Measurements from ENCODE around the gene ATP2C1. TPM values are rescaled to one million over a fixed set of nuclear protein-coding genes. Genes with fewer than 3 reads are reported as not detected.
A peak's percentile ranks its signal among the peaks of the same experiment; 100 is the strongest.
"Not testable (repeated sequence)": the region's sequence is repeated elsewhere in the genome, so short reads cannot be mapped to it uniquely, and the experiment has no call there.

ATP2C1 gene
- total RNA-seq, 1 experiment from 2014 or later, result 112 TPM

- DNase-seq (ENCODE audit: low spot score), result no peak
Observed at GRCh38 chr3:130981469-130981868, 87.6 kb downstream of the ATP2C1 start.

- no peak for DNase-seq (ENCODE audit: low spot score)
Observed at GRCh38 chr3:130990282-130990681, 96.4 kb downstream of the ATP2C1 start.

- DNase-seq (ENCODE audit: low spot score), result no peak
Observed at GRCh38 chr3:130991126-130991525, 97.2 kb downstream of the ATP2C1 start.

- no peak for DNase-seq (ENCODE audit: low spot score)
Observed at GRCh38 chr3:130992344-130992743, 98.5 kb downstream of the ATP2C1 start.

- no peak for DNase-seq (ENCODE audit: low spot score)
Observed at GRCh38 chr3:130997289-130997688, 103.4 kb downstream of the ATP2C1 start.

- DNase-seq (ENCODE audit: low spot score), result no peak
Observed at GRCh38 chr3:131001071-131001470, 107.2 kb downstream of the ATP2C1 start.

- DNase-seq (ENCODE audit: low spot score), result no peak
Observed at GRCh38 chr3:131004603-131005002, 110.7 kb downstream of the ATP2C1 start.

- DNase-seq (ENCODE audit: low spot score), result no peak
Observed at GRCh38 chr3:131007256-131007655, 113.4 kb downstream of the ATP2C1 start.

- DNase-seq (ENCODE audit: low spot score), result no peak
Observed at GRCh38 chr3:131007782-131008181, 113.9 kb downstream of the ATP2C1 start.

GRCh38 chr3:131008326-131008725, 114.4 kb downstream of the ATP2C1 start:
- DNase-seq (ENCODE audit: low spot score), result no peak

- no peak for DNase-seq (ENCODE audit: low spot score)
Observed at GRCh38 chr3:131009698-131010097, 115.8 kb downstream of the ATP2C1 start.

- DNase-seq (ENCODE audit: low spot score), result no peak
Observed at GRCh38 chr3:131018970-131019369, 125.1 kb downstream of the ATP2C1 start.

GRCh38 chr3:131020122-131020693, 126.3 kb downstream of the ATP2C1 start:
- DNase-seq (ENCODE audit: low spot score), result no peak

GRCh38 chr3:131025539-131025938, 131.7 kb downstream of the ATP2C1 start:
- DNase-seq (ENCODE audit: low spot score), result no peak

GRCh38 chr3:131026321-131027151, 132.7 kb downstream of the ATP2C1 start, which contains the start of the genes ASTE1 and NEK11:
Gene ASTE1, minus strand, starts transcription at chr3:131026825. Its CDS starts 1,519 bp downstream, at chr3:131025306.
Gene NEK11, plus strand, starts transcription at chr3:131026877. Its CDS starts 2,832 bp downstream, at chr3:131029709.
- DNase-seq (ENCODE audit: low spot score), result peak; percentile 73

GRCh38 chr3:131028844-131029243, 135.0 kb downstream of the ATP2C1 start:
- no peak for DNase-seq (ENCODE audit: low spot score)

GRCh38 chr3:131031660-131032059, 137.8 kb downstream of the ATP2C1 start:
- DNase-seq (ENCODE audit: low spot score), result no peak

GRCh38 chr3:131033480-131034080, 139.7 kb downstream of the ATP2C1 start:
- DNase-seq (ENCODE audit: low spot score), result peak; percentile 46

GRCh38 chr3:131036200-131036816, 142.4 kb downstream of the ATP2C1 start:
- peak; percentile 44 for DNase-seq (ENCODE audit: low spot score)

GRCh38 chr3:131036986-131037385, 143.1 kb downstream of the ATP2C1 start:
- no peak for DNase-seq (ENCODE audit: low spot score)

- no peak for DNase-seq (ENCODE audit: low spot score)
Observed at GRCh38 chr3:131038326-131038725, 144.4 kb downstream of the ATP2C1 start.

- DNase-seq (ENCODE audit: low spot score), result not testable (repeated sequence)
Observed at GRCh38 chr3:131042271-131042985, 148.5 kb downstream of the ATP2C1 start.

Measured in A172 (cell line).